ENCODE measurements around the gene PTPRO.

DNA sequence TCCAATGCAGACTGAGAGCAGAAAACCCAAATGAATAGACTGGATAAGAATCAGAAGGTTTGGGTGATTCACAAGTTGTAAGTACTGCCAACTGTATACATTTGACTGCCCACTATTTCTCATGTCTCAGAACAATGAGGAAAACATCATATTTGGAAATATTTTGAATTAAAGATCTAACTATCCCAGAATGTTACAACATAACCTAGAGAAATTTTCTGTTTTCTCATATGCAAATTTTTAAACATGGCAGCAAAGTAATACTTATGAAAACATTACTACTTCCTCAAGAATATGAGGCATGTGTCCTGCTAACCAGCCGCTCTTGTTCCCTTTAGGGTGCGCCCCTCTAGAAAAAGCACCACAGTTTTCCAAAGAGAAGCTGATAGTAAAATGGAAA is 179.9 kb downstream of the PTPRO start:
- TF ChIP-seq, protein P1, sequence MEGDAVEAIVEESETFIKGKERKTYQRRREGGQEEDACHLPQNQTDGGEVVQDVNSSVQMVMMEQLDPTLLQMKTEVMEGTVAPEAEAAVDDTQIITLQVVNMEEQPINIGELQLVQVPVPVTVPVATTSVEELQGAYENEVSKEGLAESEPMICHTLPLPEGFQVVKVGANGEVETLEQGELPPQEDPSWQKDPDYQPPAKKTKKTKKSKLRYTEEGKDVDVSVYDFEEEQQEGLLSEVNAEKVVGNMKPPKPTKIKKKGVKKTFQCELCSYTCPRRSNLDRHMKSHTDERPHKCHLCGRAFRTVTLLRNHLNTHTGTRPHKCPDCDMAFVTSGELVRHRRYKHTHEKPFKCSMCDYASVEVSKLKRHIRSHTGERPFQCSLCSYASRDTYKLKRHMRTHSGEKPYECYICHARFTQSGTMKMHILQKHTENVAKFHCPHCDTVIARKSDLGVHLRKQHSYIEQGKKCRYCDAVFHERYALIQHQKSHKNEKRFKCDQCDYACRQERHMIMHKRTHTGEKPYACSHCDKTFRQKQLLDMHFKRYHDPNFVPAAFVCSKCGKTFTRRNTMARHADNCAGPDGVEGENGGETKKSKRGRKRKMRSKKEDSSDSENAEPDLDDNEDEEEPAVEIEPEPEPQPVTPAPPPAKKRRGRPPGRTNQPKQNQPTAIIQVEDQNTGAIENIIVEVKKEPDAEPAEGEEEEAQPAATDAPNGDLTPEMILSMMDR (IDR thresholded peaks at IDR 0.05; ENCODE audit: low read depth, low read length, poor library complexity, severe bottlenecking): no peak
- TF ChIP-seq EZH2phosphoT487 (IDR thresholded peaks at IDR 0.05; ENCODE audit: borderline replicate concordance, low read length): no peak
